Measurements from ENCODE around the gene ATXN1. TPM values are rescaled to one million over a fixed set of nuclear protein-coding genes. Genes with fewer than 3 reads are reported as not detected.

Gene ATXN1
- total RNA-seq, 1 experiment from 2014 or later: 5.6 TPM

- Histone ChIP-seq H3K27me3 (ENCODE audit: insufficient read depth, low read length) (no peaks in the 10 kb centered on the region), H4K8ac (replicated peaks; ENCODE audit: insufficient read length, low read depth, low read length) (no peak overlapping the region), H2BK20ac (ENCODE audit: low read depth, low read length, poor library complexity, severe bottlenecking) (no peak overlapping the region), H2BK15ac (ENCODE audit: low read depth, low read length) (no peak overlapping the region), H2BK5ac (ENCODE audit: insufficient read length, low read length) (no peak overlapping the region), H3K4me2 (ENCODE audit: insufficient read depth, insufficient read length, low read length) (no peak overlapping the region), H3K14ac (ENCODE audit: insufficient read depth, low read length) (no peak overlapping the region), H2BK120ac (ENCODE audit: low read depth, low read length, poor library complexity, severe bottlenecking) (no peak overlapping the region), H3K9me3 (ENCODE audit: control insufficient read depth, low read depth, low read length) (no peaks in the 10 kb centered on the region), H3K79me1 (ENCODE audit: insufficient read depth, low read depth, low read length, poor library complexity, severe bottlenecking) (no peaks in the 10 kb centered on the region), H3K4me1 (ENCODE audit: insufficient read depth, low read length) (no peaks in the 10 kb centered on the region), H4K20me1 (ENCODE audit: control insufficient read depth, insufficient read depth, insufficient read length) (no peaks in the 10 kb centered on the region), H3K27ac (ENCODE audit: insufficient read length, low read depth, low read length) (no peak overlapping the region), H3K56ac (ENCODE audit: insufficient read length, low read depth, low read length) (no peak overlapping the region), H3T11ph (ENCODE audit: low read length) (no peak overlapping the region), H4K91ac (ENCODE audit: insufficient read length, low read depth, low read length) (no peak overlapping the region), H3K23me2 (ENCODE audit: insufficient read length, low read depth, low read length, poor library complexity, severe bottlenecking) (no peaks in the 10 kb centered on the region), H2AK5ac (ENCODE audit: insufficient read length, low read length) (no peak overlapping the region), H3K79me2 (ENCODE audit: insufficient read depth, low read length) (no peaks in the 10 kb centered on the region), H3K9ac (ENCODE audit: extremely low read depth, insufficient read length, low read length) (no peak overlapping the region), H2BK12ac (ENCODE audit: insufficient read length, low read depth, low read length) (no peak overlapping the region), H4K5ac (ENCODE audit: insufficient read length, low read depth, low read length) (no peak overlapping the region), H2AFZ (ENCODE audit: low read length) (no peak overlapping the region), H3K4ac (ENCODE audit: low read depth, low read length) (no peak overlapping the region), H3K23ac (ENCODE audit: insufficient read length, low read depth, low read length) (no peak overlapping the region), H3K18ac (ENCODE audit: insufficient read length, low read depth, low read length) (no peak overlapping the region)
- no peak overlapping the region for H3K27ac Mint-ChIP-seq
- TF ChIP-seq CTCF (conservative IDR thresholded peaks at IDR 0.05): no peak
- no CpG with 5 or more reads among the region's 3 CpGs for WGBS (ENCODE audit: extremely low coverage, insufficient read length, low lambda C conversion rate)
- H3K4me1 Mint-ChIP-seq: no peaks in the 10 kb centered on the region
- H3K4me3 Mint-ChIP-seq: no peak overlapping the region
- H3K9me3 Mint-ChIP-seq: no peaks in the 10 kb centered on the region
- no peaks in the 10 kb centered on the region for H3K36me3 Mint-ChIP-seq (ENCODE audit: insufficient read depth in 1 of 3, low read depth in 3 of 3)
- DNase-seq: no peak
- H3K27me3 Mint-ChIP-seq (ENCODE audit: low read depth): no peaks in the 10 kb centered on the region; the same call in 1 of the 2 replicates
Measured at GRCh38 chr6:16623029-16623653, 138.1 kb downstream of the ATXN1 start.
